Ectodermal cell (in vitro differentiated cells): ENCODE measurements around the gene ZBTB32.
"Not testable (repeated sequence)": the region's sequence is repeated elsewhere in the genome, so short reads cannot be mapped to it uniquely, and the experiment has no call there.

Source experiments
- H3K27ac ChIP-seq: 2 replicates; pipeline ENCODE4 v1.7.0; 2013; ENCODE audit warnings: mild to moderate bottlenecking, low read depth, low read length; ENCODE audit not compliant: insufficient read depth, poor library complexity, severe bottlenecking
- H3K27me3 ChIP-seq: 2 replicates; pipeline ENCODE4 v1.7.0; 2013; ENCODE audit warnings: mild to moderate bottlenecking, low read length; ENCODE audit not compliant: insufficient read depth, control insufficient read depth, poor library complexity, severe bottlenecking
- H3K36me3 ChIP-seq: one replicate; pipeline ENCODE4 v1.7.0; 2013; ENCODE audit warnings: low read length; ENCODE audit not compliant: control insufficient read depth, insufficient read depth
- H3K4me1 ChIP-seq: one replicate; pipeline ENCODE4 v1.7.0; 2013; ENCODE audit warnings: low read length; ENCODE audit not compliant: control insufficient read depth, insufficient read depth
- H3K4me3 ChIP-seq: 2 replicates; pipeline ENCODE4 v1.7.0; 2013; ENCODE audit warnings: low read depth, low read length, control low read depth; ENCODE audit not compliant: insufficient read depth
- H3K9me3 ChIP-seq: 2 replicates; pipeline ENCODE4 v1.7.0; 2013; ENCODE audit warnings: mild to moderate bottlenecking, low read length, moderate library complexity; ENCODE audit not compliant: control insufficient read depth
- WGBS, 2 experiments: methylation state at CpG; one replicate each; pipeline ENCODE4 v1.1.7; 2013; ENCODE audit warnings: missing lambda C conversion rate in 2 of 2; 5-methylcytosine and 5-hydroxymethylcytosine counted together

ZBTB32 gene

DNA sequence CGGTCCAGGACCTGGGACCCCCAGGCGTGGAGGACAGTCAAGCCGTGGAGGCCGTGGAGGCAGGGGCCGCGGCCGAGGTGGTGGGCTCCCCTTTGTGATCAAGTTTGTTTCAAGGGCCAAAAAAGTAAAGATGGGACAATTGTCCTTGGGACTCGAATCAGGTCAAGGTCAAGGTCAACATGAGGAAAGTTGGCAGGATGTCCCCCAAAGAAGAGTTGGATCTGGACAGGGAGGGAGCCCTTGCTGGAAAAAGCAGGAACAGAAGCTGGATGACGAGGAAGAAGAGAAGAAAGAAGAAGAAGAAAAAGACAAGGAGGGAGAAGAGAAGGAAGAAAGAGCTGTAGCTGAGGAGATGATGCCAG is 15.8 kb downstream of the ZBTB32 start:
- Histone ChIP-seq H3K27ac (no peak overlapping the region), H3K27me3 (peaks cover 9% of the 10 kb centered on the region), H3K9me3 (no peaks in the 10 kb centered on the region), H3K4me3 (no peak overlapping the region), H3K36me3 (peaks cover 35% of the 10 kb centered on the region), H3K4me1 (peaks cover 17% of the 10 kb centered on the region)
- 94 to 98% methylated on average over 9 of the region's 9 CpGs for WGBS, 2 experiments

DNA sequence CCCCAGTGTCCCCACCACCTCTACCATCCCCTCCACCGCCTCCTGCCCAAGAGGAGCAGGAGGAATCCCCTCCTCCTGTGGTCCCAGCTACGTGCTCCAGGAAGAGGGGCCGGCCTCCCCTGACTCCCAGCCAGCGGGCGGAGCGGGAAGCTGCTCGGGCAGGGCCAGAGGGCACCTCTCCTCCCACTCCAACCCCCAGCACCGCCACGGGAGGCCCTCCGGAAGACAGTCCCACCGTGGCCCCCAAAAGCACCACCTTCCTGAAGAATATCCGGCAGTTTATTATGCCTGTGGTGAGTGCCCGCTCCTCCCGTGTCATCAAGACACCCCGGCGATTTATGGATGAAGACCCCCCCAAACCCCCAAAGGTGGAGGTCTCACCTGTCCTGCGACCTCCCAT is 16.3 kb downstream of the ZBTB32 start:
- Histone ChIP-seq H3K27me3 (peaks cover 4% of the 10 kb centered on the region), H3K4me3 (no peak overlapping the region), H3K9me3 (no peaks in the 10 kb centered on the region), H3K27ac (no peak overlapping the region), H3K4me1 (peaks cover 12% of the 10 kb centered on the region), H3K36me3 (peaks cover 40% of the 10 kb centered on the region)
- 93 to 95% methylated on average over 17 of the region's 17 CpGs for WGBS, 2 experiments

DNA sequence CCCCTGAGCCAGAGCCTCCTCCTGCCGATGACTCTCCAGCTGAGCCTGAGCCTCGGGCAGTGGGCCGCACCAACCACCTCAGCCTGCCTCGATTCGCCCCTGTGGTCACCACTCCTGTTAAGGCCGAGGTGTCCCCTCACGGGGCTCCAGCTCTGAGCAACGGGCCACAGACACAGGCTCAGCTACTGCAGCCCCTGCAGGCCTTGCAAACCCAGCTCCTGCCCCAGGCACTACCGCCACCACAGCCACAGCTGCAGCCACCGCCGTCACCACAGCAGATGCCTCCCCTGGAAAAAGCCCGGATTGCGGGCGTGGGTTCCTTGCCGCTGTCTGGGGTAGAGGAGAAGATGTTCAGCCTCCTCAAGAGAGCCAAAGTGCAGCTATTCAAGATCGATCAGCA is 17.0 kb downstream of the ZBTB32 start:
- WGBS, 2 experiments = 97 to 98% methylated on average over 16 of the region's 16 CpGs
- no peak overlapping the region for H3K4me3 ChIP-seq
- H3K4me1 ChIP-seq = peaks cover 7% of the 10 kb centered on the region
- no peaks in the 10 kb centered on the region for H3K9me3 ChIP-seq
- H3K27me3 ChIP-seq = no peaks in the 10 kb centered on the region
- peaks cover 44% of the 10 kb centered on the region for H3K36me3 ChIP-seq
- no peak overlapping the region for H3K27ac ChIP-seq

DNA sequence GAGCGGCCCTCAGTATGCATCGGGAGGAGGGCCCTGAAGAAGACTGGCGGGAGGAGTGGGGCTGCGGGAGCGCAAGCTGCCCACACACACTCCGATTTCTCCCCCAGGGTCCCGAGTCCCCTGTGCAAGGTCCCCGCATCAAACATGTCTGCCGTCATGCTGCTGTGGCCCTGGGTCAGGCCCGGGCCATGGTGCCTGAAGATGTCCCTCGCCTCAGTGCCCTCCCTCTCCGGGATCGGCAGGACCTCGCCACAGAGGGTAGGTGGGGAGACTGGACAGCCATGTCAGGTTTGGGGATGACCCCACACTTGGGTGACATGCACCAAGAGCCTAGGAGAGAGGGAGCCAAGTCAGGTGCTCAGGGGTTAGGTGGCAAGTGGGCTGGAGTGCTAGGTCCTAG is 18.1 kb downstream of the ZBTB32 start:
- Histone ChIP-seq H3K36me3 (peaks cover 48% of the 10 kb centered on the region), H3K27me3 (no peaks in the 10 kb centered on the region), H3K4me1 (peaks cover 7% of the 10 kb centered on the region), H3K9me3 (no peaks in the 10 kb centered on the region), H3K27ac (no peak overlapping the region), H3K4me3 (no peak overlapping the region)
- WGBS, 2 experiments = 97% methylated on average over 14 of the region's 14 CpGs

DNA sequence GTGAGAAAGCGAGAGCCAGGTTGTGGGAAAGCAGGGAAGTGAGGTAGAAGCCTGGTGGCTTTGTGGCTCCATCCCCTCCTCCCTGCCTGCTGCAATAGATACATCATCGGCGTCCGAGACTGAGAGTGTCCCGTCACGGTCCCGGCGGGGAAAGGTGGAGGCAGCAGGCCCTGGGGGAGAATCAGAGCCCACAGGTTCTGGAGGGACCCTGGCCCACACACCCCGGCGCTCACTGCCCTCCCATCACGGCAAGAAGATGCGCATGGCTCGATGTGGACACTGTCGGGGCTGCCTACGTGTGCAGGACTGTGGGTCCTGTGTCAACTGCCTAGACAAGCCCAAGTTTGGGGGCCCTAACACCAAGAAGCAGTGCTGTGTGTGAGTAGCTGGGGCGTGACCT is 18.5 kb downstream of the ZBTB32 start:
- Histone ChIP-seq H3K4me1 (peaks cover 7% of the 10 kb centered on the region), H3K27me3 (no peaks in the 10 kb centered on the region), H3K27ac (no peak overlapping the region), H3K36me3 (peaks cover 52% of the 10 kb centered on the region), H3K4me3 (no peak overlapping the region), H3K9me3 (no peaks in the 10 kb centered on the region)
- 96 to 97% methylated on average over 16 of the region's 16 CpGs for WGBS, 2 experiments

DNA sequence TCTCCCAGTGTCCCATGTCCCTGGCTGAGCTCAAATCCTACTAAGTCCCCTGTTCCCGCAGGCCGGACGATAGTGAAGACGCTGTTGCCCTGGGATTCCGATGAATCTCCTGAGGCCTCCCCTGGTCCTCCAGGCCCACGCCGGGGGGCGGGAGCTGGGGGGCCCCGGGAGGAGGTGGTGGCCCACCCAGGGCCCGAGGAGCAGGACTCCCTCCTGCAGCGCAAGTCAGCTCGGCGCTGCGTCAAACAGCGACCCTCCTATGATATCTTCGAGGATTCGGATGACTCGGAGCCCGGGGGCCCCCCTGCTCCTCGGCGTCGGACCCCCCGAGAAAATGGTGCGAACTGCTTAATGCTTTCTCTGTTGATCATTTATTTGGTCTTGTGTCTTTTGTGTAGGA is 19.3 kb downstream of the ZBTB32 start:
- peaks cover 59% of the 10 kb centered on the region for H3K36me3 ChIP-seq

DNA sequence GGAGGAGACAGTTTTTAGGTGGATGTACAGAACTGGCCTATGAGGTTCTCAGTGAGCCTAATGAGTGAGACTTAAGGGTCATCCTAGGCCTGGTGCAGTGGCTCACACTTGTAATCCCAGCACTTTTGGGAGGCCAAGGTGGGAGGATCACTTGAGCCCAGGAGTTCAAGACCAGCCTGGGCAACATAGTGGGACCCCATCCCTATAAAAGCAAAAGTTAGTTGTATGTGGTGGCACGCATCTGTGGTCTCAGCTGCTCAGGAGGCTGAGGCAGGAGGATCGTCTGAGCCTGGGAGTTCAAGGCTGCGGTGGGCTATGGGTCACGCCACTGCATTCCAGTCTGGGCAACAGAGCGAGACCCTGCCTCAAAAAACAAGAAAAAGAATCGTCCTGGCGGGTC is 19.8 kb downstream of the ZBTB32 start:
- H3K4me3 ChIP-seq, H3K27ac ChIP-seq, H3K9me3 ChIP-seq, H3K4me1 ChIP-seq, H3K27me3 ChIP-seq: not testable (repeated sequence)
- peaks cover 64% of the 10 kb centered on the region for H3K36me3 ChIP-seq
- 94% methylated on average over 7 of the region's 7 CpGs for WGBS, 2 experiments

More for the DNA sequence above, 19.3 kb downstream of the ZBTB32 start:
- Histone ChIP-seq H3K27me3 (no peaks in the 10 kb centered on the region), H3K9me3 (no peaks in the 10 kb centered on the region), H3K4me1 (peaks cover 7% of the 10 kb centered on the region), H3K4me3 (no peak overlapping the region), H3K27ac (no peak overlapping the region)
- WGBS, 2 experiments = 96 to 98% methylated on average over 24 of the region's 24 CpGs

DNA sequence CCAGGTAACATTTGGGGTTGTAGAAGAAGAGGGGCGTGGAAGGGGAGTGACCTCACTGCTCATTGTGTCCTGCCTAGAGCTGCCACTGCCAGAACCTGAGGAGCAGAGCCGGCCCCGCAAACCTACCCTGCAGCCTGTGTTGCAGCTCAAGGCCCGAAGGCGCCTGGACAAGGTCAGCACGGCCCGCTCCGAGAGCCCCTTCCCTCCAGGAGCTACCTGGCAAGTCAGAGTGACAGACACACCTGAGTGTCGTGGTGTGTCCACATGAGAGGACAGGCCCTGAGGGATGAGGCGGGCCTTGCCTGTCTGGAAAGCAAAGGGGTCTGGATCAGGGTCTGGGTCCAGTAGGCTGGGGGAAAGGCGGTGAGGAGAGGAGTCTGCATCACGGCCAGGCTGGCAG is 20.2 kb downstream of the ZBTB32 start:
- peaks cover 66% of the 10 kb centered on the region for H3K36me3 ChIP-seq
- 95 to 98% methylated on average over 12 of the region's 12 CpGs for WGBS, 2 experiments
- no peak overlapping the region for H3K27ac ChIP-seq
- H3K4me1 ChIP-seq = no peaks in the 10 kb centered on the region
- H3K9me3 ChIP-seq = no peaks in the 10 kb centered on the region
- no peaks in the 10 kb centered on the region for H3K27me3 ChIP-seq
- H3K4me3 ChIP-seq = no peak overlapping the region

DNA sequence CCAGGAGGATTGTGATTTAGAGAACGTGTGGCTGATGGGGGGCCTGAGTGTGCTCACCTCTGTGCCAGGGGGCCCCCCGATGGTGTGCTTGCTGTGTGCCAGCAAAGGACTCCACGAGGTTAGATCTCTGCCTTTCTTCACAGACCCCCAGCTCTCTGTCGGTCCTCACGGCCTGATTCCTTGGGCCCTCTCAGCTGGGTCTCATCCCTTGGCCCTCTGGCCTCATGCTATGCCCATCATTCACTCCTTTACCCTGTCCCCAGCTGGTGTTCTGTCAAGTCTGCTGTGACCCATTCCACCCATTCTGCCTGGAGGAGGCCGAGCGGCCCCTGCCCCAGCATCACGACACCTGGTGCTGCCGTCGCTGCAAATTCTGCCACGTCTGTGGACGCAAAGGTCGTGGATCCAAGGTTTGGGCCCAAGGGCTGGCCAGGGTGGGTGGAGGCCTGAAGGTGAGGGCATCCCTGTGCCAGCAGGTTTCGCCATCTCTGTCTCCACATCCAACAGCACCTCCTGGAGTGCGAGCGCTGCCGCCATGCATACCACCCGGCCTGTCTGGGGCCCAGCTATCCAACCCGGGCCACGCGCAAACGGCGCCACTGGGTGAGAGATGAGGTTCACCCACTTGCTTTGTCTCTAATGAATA is 21.0 kb downstream of the ZBTB32 start:
- WGBS, 2 experiments = 93 to 95% methylated on average over 23 of the region's 23 CpGs
- Histone ChIP-seq H3K4me1 (no peaks in the 10 kb centered on the region), H3K27ac (no peak overlapping the region), H3K36me3 (peaks cover 66% of the 10 kb centered on the region), H3K9me3 (no peaks in the 10 kb centered on the region), H3K27me3 (no peaks in the 10 kb centered on the region), H3K4me3 (no peak overlapping the region)

DNA sequence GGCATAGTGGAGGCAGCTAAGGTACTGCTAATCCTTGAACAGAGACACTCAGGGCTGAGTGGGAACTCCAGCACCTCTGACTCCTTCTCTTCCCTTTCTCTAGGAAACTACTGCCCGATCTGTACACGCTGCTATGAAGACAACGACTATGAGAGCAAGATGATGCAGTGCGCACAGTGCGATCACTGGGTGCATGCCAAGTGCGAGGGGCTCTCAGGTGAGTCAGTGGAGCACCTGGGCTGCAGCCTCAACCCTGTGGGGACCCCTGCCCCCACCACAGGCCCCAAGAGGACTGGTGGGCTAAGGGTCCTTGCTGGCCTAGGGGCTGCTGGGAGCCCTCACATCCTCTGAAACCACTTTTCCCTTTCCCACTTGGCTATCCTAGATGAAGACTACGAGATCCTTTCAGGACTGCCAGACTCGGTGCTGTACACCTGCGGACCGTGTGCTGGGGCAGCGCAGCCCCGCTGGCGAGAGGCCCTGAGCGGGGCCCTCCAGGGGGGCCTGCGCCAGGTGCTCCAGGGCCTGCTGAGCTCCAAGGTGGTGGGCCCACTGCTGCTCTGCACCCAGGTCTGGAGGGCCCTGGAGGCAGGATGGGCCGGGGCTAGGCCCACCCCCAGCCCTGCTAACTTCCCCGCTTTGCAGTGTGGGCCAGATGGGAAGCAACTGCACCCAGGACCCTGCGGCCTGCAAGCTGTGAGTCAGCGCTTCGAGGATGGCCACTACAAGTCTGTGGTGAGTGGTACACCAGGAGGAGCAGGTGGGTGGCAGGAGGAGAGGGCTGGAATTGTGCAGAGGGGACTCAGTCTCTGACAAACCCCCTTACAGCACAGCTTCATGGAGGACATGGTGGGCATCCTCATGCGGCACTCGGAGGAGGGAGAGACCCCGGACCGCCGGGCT is 22.9 kb downstream of the ZBTB32 start:
- peaks cover 73% of the 10 kb centered on the region for H3K36me3 ChIP-seq
- 95 to 96% methylated on average over 25 of the region's 25 CpGs for WGBS, 2 experiments

More for the DNA sequence above, 22.9 kb downstream of the ZBTB32 start:
- Histone ChIP-seq H3K4me1 (no peaks in the 10 kb centered on the region), H3K27ac (no peak overlapping the region), H3K27me3 (no peaks in the 10 kb centered on the region), H3K9me3 (no peaks in the 10 kb centered on the region), H3K4me3 (no peak overlapping the region)
